GM18519 (cell line): ENCODE data around the gene SLC36A4.
"Not testable (repeated sequence)": the region's sequence is repeated elsewhere in the genome, so short reads cannot be mapped to it uniquely, and the experiment has no call there.

Experiments used
- ATAC-seq: cut with Tn5 transposase; IDR thresholded peaks from one replicate; pipeline ENCODE4 v1.9.1; 2021; ENCODE audit warnings: mild to moderate bottlenecking, moderate library complexity; ENCODE audit not compliant: unreplicated experiment, low FRiP score

SLC36A4 gene

DNA sequence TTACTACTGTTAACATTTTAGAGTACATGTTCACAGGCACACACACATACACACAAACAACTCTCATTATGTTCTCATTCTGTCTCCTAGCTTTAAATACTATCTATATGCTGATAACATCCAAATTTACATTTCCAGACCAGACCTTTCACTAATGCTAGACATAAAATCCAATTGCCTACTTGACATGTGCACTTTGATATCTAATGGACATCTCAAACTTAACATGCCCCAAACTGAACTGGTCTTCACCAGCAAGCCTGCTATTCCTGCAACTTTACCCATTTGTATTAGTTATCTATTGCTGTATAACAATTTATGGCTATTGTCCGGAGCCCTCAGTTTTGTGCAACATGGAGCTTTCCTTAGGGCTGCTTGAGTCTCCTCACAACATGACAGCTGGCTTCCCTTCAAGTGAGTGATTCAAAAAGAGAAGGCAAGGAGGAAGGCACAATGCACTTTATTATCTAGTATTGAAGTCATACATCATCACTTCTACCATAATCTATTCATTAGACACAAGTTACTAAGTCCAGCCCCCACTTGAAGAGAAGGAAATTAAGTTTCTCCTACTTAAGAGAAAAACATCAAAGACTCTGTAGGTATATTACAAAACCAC, 3.0 kb downstream of the SLC36A4 start:
- ATAC-seq: no peak

DNA sequence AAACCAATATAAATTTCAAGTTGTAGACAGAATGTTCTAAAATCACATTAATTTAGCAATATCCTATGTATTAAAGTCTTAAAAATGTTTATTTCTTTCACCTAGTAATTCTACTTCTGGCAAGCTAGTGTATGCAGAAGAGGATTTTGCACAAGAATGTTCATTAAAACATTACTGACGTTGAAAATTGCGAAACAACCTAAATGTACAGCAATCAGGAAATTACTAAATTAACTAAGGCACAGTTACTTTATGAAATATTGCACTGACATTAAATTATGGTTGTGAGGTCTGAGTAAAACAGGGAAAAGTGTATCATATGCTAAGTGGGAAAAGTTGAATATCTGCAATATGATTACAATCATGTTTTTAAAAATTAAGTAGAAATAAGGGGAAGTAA, 4.1 kb downstream of the SLC36A4 start:
- ATAC-seq: no peak

DNA sequence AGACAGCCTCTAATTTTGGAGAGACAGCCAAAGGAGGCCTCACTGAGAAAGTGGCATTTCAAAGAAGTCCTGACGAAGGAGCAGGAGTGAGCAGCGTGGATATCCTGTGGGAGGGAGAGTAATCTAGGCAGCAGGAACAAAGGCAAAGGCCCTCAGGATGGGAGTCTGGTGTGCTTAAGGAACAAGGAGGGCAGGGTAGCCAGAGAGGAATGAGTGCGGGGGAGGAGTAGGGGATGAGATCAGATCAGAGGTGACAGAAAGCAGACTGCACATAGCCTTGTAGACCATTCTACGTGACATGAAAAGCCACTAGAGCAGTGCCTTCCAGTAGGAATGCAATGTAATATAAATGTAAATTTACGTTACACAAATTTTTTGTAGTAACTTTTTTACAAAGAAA, 5.6 kb downstream of the SLC36A4 start:
- ATAC-seq: no peak

DNA sequence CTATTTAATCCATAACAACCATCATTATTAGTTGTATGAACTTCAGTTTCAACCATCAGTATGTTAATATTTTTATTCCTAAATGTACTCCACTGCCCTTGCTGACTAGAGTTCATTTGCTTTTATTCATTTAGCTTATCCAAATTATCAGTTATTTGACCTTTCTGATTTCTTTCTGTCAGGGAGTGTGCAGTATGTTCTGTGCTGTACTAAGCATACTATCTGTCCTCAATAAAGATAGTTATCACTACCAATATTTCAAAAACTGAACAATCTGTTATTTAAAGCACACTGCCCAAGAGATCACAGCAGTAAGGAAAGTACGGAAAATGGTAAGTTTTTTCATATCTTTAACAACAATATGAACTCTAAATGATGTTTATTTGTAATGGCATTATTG, 8.3 kb downstream of the SLC36A4 start:
- ATAC-seq: no peak

- no peak for ATAC-seq
These were observed 9.1 kb downstream of the SLC36A4 start for GRCh38 chr11:93188726-93189125.

DNA sequence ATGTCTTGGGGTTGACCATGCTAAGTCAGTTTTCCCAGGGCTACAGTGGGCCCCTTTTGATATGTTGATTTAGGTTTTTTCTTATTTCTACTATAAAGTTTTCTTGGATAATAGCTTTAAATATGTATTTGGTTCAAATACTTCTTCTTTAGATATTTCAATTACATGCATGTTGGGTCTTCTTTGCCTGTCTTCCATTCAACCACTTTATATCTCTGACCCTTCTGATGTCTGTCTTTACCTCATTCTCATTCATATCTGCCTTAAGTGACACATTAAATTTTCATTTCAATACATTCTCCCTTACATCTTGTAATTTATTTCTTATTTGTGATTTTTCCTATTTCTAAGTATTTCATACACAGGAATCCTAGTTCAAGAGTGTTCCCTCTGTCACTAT, 10.5 kb downstream of the SLC36A4 start:
- ATAC-seq: no peak

GRCh38 chr11:93177891-93178290, 19.9 kb downstream of the SLC36A4 start:
- ATAC-seq: not testable (repeated sequence)

DNA sequence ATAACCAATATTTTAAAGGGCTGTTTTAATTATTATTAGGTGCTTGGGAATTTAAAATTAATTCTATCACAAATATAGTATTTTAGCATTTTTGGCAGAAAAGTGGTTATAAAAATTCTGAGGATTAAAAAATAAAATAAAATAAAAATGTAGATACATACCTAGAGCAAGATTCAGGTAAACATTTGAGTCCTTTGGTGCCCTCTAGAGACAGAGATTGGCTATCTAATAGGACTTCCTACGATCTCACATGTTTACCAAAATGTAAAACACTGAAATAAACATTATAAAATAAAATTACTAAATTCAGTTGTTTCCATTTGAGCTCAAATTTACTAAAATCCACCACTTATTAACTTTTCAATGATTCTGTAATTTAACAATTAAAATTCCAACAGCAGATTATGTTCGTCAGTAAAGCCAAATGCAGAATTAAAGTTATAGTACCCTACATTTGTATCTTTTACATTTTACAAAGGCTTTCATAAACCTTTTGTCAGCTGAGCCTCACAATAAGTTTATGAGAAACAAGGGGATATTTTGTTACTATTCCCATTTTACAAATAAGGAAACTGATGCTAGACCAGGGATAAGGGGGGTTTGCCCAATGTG, 27.7 kb downstream of the SLC36A4 start:
- ATAC-seq: no peak

DNA sequence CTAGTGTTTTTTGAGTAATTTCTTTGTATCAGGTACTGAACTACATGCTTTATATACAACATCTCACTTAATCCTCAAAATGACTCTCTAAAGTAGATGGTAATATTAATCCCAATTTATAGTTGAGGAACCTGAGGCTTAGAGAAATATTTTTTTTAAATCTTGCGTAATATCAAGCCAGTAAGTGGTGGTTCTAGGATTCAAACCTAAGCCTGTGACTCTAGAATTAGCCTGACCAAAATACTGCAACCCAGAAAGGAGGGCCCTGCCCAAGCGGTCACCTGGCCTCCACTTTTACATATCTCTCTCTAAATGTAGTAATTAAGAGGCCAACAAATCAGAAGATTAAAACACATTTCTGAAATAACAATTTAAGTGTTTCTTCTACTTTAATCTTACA, 28.6 kb downstream of the SLC36A4 start:
- ATAC-seq: no peak

- peak; percentile 36 for ATAC-seq
These were observed 30.9 kb downstream of the SLC36A4 start for GRCh38 chr11:93166862-93167261.

DNA sequence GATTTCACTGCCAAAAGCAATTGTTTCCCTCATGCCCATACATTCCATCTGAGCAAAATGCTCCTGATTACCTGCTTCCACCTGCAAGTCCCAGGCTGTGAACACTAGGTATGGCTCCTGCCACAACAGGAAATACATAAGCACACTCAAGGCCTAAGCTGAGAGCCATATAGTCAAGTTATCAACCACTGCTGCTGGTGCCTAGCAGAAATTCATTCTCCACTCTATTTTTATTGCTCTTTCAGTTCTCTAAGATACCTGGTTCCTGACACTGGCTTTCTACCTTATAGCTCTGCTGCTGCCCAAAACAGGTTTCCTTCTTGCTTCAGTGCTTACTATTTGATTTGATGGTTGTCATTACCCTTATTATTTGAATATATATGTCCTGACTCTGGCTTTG, 31.6 kb downstream of the SLC36A4 start:
- ATAC-seq: peak; percentile 50

DNA sequence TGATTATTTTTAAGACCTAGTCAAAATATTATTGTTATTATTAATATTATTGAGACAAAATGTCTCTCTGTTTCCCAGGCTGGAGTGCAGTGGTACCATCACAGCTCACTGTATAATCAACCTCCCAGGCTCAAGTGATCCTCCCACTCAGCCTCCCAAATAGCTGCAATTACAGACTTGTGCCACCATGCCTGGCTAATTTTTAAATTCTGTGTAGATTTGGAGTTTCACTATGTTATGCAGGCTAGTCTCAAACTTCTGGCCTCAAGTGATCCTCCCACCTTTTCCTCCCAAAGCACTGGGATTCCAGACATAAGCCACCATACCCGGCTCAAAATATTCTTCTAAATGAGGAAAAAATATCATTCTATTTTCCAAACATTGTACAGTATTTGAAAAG, 37.0 kb downstream of the SLC36A4 start:
- ATAC-seq: no peak

DNA sequence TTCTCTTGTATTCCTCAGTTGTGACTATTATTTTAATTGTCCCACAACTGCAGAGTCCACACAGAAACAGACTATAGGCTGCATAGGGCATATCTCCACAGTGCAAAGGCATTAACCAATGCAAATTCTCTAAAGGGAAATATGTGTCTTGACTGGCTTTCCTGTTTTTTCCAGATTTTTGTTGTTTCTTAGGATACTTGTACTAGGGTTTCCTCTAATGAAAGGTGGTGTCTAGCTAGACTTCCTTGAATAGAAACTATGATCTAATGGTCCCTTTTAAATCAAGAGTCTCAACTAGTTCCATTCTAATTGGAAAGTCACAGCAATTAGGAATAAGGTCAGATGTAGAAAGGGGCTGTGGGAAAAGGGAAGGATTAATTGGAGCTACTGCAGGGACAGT, 37.6 kb downstream of the SLC36A4 start:
- ATAC-seq: no peak

GRCh38 chr11:93159721-93160120, 38.1 kb downstream of the SLC36A4 start:
- ATAC-seq: no peak

DNA sequence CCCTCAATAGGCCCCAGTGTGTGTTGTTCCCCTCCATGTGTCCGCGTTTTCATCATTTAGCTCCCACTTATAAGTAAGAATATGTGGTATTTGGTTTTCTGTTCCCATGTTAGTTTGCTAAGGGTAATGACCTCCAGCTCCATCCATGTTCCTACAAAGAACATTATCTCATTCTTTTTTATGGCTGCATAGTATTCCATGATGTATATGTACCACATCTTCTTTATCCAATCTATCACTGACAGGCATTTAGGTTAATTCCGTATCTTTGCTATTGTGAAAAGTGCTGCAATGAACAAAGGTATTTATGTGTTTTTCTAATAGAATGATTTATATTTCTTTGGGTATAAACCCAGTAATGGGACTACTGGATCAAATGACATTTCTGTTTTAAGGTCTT, 42.1 kb downstream of the SLC36A4 start:
- ATAC-seq: no peak

- no peak for ATAC-seq
These were observed 52.3 kb downstream of the SLC36A4 start for GRCh38 chr11:93145390-93145915.

DNA sequence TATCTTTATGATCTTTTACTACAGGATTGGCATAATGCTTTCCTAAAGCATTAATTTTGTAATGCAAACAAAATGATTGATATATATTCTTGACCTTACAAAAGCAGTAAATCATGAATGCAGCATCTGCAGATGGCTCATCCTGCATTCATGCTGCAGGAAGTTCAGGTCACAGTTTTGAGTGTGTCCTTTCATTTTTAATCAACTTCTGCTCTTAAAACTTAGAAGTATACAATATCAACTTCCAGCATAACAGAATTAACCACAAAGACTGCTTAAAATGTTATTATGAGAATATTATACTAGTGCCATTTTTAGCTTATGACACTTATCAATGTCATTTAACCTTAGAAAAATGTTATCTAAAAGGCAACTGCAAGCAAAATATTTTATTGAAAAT, 54.0 kb downstream of the SLC36A4 start:
- ATAC-seq: peak; percentile 90

DNA sequence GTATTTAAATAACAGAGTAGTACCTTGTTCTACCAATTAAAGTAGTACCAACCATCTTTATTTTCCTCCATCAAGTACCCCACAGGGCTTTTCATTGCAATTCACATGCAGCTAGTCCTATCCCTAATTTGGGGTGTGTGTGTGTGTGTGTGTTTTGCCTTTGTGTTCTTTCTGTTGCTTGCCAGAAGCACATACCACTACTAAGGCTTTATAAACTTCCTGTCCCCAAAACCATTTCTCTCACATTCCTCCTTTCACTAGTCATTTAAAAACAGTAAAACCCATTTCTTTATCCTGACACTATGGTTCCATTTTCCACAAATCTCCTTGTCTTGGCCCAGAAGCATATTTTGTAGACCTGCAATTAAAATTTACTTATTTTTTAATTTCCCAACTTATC, 54.6 kb downstream of the SLC36A4 start:
- ATAC-seq: no peak

GRCh38 chr11:93133488-93134109, 64.2 kb downstream of the SLC36A4 start:
- ATAC-seq: no peak

GRCh38 chr11:93132836-93133235, 65.0 kb downstream of the SLC36A4 start:
- ATAC-seq: no peak

GRCh38 chr11:93131709-93132108, 66.1 kb downstream of the SLC36A4 start:
- ATAC-seq: no peak

DNA sequence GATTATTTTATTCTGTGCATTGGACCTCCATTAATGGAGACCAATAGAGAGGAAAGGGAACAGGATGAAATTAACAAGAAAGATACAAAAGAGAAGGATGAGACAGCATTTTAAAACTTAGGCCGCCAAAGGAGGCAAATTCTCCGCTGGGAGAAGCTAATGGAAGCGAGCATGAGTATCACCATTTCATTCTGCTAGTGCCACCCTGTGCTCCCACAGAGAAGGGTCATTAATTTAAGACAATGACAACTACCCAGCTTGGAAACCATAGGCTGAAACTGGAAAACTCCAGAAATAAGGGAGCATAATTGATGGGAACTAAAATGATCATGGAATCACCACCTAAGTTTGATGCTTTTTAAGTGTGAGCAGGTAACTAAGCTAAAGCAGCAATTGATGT, 69.2 kb downstream of the SLC36A4 start:
- no peak for ATAC-seq
